CD4-positive, alpha-beta T cell treated with Interleukin-17A for 4 hours (primary cell): ENCODE data around the gene SLC8A1.

ENCODE experiments used
- DNase-seq: peaks from one replicate; pipeline ENCODE4 v3.0.0-alpha.2; 2020; ENCODE audit warnings: mixed read lengths

The SLC8A1 gene

DNA sequence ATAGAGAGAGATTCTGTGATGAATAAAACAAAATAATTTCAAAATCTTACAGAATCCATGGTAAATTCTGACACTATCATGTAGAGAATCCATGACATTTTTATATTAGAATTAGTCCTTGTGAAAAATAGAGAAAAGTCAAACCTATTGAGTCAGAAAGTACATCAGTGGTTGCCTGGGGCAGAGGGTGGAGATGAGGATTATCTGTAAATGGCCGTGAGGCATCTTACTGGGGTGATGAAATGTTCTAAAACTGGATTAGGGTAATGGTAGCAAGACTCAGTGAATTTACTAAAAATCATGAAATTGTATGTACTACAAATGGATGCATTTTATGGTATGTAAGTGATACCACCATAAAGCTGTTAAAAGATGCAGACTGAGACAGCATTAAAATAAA, 323.1 kb downstream of the SLC8A1 start:
- DNase-seq, result no peak

DNA sequence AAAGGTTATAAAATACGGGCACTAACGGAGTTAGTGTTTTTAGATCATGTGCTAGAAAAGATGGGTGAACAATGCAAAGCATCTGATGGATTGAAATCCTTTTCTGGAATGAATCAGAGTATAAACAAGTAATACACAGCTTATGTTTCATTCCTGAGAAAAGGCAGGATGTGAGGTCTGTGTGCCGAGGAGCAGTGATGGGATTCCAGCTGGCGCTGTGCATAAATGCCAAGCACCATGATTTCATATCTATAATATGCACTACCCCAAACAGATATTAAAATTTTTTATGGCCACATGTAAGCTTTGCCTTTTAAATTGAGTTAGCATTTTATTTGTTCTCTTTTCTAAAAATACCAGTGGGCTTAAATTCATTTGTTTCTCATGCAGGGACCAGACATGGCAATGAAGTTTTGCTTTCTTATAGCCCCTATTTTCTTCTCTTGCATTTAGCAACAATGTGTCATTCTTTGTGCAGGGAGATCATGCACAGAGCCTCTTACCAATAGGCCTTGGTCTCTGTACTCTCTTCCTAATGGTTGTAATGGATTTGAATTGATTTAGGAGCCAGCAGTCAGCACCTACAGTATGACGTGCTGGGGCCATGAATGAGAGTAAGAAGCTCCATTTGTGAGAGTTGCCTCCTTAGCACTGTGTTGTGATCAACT, 323.9 kb downstream of the SLC8A1 start:
- no peak for DNase-seq

DNA sequence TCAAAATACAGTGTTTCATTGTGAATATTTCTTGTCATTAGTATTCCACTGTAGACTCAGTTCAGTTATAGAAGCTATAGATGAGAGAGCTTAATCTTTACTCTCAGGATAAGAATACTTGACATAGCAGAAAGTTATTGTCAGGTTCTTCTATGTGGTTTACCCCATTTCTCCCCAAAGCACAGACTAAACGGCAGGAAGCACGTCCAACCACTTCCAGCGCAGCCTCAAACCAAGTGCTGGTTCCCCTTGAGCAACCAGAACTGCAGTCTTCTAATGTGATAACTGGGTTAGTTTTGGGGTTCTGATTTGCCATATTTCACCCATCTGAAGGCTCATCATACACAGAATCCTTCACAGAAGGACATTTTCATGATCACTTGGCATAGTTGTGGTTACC, 324.7 kb downstream of the SLC8A1 start:
- no peak for DNase-seq

DNA sequence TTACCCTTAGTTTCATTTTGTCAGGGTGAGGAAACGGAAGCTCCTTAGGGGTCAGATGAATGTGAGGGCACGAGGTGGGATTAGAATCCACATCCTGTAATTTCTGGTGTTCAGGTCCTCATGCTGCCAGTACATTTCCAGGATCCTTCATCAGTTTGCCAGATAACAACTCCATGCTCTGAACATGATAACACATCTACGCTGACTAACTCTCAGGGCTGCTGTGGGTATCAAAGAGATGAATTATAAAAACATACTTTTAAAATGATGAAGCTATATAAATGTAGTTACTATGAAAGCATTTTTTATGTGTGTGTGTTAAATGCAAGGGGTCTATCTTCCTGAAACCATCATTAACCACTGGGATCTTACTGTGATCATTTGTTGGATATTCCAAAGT, 325.9 kb downstream of the SLC8A1 start:
- no peak for DNase-seq

DNA sequence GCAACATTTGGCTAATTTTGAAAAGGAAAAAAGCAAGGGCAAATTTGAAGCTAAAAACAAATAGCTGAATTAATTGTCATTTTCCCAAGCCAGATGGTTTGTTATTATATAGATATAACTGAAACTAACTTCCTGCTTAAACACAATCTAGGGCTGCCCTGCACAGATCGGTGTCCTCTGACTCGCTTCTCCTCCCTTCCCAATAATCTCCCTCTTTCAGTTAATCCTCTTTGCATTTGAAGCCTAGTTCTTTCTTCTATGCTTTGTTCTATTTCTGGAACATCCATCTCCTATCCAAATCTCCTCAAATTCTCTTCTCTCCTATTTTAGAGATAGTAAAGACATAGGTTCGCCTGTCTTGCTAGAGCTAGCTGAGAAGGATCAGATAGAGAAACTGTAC, 328.1 kb downstream of the SLC8A1 start:
- no peak for DNase-seq

DNA sequence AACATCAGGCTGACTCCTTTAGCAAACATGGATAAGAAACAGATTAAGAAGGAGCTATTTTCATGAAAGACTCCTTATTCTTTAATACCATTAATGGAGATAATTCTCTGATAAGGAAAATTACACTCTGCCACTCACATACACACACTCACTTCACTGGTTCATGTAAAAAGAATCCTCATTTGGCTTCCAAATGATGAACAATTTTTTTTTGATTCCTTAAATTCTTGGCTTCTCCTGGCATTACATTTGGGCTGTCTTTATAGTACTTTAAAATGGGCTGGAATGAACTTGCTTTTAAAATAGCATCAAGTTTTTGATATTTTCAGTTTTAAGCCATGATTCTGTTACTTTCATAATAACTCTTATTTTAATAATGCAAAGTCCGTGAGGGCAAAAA, 328.6 kb downstream of the SLC8A1 start:
- DNase-seq, result no peak

DNA sequence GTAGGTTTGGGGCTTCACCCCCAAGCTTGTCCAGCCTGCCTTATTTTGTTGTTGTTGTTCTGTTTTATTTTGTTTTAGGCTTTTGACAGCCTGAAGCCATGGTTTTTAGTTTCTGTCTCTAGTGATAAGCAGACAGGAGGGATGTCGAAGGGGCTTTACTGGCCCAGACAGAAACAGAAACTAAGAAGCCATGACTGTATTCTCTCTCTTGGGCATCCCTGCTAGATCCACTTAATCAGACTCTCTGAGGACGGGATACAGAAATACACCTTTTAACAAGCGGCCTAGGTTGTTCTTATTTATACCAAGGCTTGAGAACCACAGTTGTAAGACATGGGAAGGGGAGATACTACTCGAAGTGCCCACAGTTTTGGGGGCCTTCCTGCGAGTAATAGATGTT, 330.9 kb downstream of the SLC8A1 start:
- DNase-seq, result no peak

DNA sequence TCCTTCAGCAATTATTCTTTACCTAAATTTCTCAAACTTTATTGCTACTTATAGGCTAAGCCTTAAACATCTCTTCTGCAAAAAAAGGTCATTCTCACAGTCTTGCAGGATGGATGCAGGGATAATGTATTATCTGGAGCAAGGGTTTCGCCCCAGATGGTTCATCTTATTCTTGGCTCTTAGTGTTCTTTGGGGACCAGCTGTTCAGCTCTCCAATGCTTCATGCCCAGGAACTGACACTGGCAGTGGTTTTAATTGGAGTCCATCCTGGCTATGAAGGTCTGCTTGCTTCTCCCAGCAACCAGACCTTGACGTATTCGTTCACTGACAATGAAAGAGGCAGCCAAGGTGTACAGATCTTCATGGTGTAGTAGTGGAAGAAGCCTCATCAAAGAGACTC, 331.9 kb downstream of the SLC8A1 start:
- DNase-seq, result no peak

DNA sequence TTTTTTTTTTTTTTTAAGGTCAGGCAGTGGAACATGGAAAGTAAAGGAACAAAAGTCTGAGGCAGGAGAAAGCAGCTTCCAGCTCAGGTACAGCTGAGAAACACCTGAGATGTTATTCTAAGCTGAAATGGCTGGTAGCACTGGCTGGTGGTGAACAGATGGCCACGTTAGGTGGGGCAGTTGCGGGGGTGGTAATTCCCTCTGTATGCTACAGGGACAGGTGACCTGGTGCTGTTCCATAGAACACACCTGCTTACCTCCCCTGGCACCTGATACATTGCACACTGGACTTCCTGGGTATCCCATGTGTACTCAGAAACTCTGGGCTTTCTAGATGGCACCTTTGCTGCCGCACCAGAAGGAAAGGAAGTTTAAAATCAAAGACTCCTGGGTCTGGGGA, 333.3 kb downstream of the SLC8A1 start:
- DNase-seq, result no peak

DNA sequence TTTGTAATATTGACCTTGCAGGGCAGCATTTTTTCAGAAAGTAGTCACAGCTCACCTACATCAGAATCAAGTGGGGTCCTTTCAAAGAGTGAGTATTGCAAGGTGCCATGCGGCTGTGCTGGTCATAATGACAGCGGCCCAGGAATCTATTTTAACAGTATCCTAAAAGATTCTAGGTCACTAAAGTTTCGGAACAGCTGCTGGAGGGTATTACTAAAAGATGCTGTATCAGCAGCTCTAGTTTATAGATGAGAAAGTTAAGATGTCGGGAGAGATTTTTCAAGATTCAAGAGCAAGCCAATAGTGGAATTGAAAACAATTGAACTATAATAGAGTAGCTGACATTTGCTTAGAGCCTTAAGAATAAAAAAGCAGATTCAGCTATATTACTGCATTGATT, 336.0 kb downstream of the SLC8A1 start:
- no peak for DNase-seq

DNA sequence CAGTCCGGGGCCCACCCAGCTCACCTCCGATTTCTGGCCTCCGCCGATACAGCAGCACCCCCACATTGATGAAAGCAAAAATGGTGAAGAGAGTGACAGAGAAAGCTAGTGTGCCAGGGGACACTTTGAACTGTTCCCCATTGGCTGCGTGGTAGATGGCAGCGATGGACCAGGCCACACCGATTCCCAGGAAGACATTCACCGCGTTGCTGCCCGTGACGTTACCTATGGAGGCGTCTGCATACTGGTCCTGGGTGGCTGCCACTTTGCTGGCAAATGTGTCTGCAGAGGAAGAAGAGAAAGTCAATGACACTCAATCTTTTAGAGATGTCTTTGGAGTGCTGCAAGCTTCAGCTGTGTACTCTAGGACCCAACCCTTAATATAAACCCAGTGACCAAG, 336.5 kb downstream of the SLC8A1 start:
- DNase-seq, result no peak

DNA sequence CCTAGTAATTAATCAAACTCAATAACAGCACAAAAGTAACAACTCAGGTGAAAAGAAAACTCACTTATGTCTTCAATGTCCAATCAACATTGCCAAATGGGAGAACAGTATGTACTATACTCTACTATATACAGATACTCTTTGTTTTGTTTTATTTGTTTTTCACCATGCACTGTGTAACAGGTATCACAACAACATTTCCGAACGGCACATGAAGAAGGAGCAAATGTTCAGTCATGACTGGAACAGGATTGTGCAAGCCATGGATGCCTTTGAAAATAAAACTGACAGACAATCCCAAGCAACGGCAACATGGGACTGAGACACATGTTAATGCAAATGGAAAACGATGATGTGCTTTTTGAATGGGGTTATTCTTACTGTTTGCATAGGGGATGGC, 337.9 kb downstream of the SLC8A1 start:
- DNase-seq, result no peak

DNA sequence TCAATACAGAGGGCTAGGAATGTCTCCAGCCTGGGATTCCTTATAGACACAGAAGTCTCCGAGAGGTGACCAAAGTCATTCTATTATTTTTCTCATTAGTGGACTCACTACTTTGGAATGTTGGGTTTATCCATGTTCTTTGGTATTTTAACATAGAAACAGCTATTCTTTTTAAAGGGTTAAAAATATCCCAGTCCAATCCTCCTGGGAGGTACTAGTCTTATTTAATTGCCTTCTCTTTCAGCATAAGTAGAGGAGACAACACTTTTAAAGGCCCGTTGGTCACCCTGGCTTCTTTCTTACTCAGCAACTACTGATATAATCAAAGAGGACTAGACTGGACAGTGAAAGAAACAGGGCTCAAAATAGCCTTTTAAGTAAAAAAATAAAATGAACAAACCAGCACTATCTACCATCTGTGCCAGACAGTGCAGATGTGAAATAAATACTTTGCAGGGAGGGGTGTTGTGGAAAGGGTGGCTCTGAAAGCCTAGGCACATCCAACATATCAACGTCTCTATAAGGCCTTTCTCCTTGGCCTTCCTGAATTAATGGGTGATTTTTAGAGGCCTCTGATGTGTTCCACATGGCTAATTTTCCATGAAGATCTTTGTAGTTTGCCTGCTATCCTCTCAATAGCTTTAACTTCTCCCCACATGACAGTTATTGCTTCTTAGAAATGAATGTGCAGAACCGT, 338.5 kb downstream of the SLC8A1 start:
- DNase-seq, result no peak

DNA sequence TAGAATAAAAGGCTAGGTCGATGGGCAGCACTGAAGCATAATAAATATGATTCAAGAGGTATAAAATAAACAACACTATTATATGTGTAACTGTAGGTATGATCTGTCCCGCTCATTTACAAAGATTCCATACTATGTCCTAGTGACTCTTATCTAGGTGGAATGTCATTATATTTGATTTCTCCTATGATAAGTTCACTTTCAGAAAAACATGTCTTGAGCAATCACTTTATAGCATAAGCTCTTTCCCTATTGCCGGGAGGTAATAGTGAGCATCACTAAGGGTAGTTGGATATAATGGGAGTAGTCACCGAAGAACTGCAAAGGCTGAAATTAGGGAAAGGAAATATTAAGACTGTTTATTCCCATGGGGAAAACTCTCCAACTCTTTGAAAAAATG, 342.5 kb downstream of the SLC8A1 start:
- no peak for DNase-seq

DNA sequence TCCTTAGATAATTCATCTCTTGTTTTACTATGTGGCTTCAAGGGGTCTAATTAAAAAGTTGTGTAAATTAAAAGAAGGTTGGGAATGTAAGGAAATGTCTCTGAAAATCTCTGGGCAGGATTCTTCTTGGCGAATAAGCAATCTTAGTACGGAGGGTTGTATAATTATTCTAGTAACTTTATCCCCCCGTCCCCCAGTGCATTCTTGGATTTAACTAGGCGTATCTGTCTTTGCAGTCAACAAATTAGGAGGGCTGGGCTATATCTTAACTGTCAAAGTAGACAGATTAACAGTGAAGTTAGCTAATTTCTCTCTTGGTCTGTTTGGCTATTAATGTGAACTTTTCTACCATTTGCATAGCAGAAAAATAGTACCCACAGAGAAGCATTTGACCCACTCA, 343.0 kb downstream of the SLC8A1 start:
- DNase-seq, result no peak

DNA sequence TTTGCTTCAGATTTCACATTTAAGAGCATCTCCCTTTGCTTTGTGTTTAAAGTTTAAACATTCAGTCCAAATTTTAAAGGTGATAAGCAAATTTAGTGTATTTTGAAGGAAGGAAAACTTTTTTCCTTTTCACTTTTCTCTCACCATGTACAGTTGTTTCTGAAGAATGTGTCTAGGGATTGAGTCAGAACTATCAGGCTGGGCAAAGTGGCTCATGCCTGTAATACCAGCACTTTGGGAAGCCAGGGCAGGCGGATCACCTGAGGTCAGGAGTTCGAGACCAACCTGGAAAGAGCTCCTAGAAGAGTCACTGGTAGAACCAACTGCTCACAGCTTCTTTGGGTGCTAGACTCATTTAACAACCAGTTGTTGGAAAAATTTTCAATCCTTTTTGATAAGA, 345.8 kb downstream of the SLC8A1 start:
- no peak for DNase-seq

DNA sequence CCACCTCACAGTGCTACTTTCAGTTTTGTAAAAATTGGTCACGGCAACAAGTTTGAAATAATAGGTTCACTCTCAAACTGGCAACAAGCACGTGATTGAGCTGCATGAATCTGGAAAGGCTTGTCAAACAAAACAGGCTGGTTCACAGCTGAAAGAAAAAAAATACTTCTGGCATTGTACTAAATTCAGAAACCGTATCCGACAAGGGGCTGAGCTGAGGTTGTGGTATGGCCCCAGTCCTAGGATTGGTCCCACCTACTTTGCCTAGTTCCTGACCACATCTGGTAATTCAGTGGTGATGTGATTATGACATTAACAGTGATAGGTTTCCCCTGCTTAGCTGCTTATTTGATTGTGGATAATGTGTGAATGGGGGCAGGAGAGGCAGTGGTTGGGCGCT, 346.3 kb downstream of the SLC8A1 start:
- no peak for DNase-seq

DNA sequence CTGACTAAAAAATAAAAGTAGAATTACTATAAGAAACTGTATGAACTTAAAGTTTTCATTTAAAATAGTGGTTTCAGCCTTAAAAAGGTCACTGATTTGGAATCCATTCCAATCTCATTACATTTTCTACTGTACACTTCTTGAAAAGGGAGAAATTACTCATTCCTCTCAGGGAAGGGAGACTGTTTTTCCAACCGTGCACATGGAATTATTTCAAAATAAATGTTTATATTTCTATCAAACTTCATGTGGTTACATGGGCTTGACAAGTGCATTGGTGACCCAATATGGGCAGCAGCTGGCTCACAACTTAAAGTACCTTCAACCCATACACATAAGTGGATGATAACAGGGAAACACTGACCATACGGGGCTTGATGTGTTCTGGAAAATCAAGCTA, 348.3 kb downstream of the SLC8A1 start:
- DNase-seq, result no peak

DNA sequence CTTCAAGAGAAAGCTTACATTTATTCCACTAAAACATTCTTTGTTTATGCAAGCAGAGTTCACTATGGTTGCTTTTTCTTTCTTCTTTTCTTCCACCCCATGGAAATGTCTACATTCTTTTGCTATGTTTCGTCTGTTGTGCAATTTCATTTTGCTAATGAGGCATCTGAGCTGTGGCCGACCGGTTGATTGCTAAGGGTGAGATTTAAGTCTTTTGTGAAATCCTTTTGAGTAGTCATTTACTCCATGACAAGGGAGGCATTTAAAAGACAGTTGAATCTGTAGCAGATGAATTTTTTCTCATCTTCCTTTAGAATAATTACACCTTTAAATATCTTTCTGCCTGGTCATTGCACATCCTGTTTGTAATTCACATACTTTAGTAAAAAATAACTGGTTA, 348.7 kb downstream of the SLC8A1 start:
- DNase-seq, result no peak

DNA sequence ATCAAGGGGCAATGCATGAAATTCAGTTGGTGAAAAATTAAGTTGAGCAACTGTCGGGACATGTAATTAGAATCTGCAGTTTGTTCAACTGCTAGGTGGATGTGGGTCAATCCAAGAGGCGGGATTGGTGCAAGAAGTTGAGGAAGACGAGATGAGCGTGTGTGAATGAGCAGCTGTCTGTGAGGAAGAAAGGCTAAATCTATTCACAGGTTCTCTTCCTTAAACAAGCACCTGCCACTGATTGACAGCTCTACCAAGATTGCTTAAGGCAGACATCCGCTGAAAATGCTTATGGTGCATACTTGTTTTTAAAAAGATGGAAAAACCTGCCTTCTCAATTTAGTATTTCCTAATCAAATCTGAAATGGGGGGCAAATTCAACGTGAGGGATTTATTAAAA, 349.4 kb downstream of the SLC8A1 start:
- no peak for DNase-seq

DNA sequence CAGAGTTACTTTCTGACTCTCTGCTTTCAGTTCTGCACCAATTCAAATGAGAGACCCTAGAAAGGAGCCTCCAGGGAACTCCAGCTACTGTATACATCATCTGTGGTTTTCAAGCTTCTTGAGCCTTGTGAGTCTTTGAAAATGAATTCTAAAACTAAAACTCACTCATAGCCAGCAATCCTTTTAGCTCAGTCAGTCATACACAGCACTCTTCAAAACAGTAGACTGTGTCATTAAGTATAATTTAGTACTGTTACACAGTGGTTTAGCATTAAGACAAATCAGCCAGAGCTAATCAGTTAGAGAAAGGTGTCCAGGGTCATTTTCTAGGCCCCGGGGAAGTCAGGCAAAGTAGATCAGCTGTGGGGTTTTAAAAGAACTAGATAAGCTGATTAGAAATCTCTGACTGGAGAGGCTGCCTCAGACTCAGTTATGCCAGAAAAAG, 350.7 kb downstream of the SLC8A1 start:
- no peak for DNase-seq

DNA sequence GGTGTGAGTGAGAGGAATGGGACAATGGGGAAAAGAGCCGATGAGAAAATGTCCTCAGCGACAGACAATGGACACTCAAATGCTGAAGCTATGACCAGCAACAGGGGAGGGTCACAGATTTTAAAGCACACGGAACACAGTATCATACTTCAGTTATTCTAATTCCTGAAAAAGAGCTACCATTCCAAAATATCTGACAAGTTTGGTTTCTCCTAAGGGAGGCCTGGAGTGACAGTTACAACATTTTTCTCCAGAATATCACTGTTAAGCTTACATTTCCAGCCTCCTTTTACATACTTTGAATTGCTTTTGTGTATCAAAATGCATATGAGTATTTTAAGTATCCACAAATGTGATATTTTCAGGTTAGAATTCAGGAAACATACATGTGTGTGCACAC, 351.2 kb downstream of the SLC8A1 start:
- DNase-seq, result no peak

DNA sequence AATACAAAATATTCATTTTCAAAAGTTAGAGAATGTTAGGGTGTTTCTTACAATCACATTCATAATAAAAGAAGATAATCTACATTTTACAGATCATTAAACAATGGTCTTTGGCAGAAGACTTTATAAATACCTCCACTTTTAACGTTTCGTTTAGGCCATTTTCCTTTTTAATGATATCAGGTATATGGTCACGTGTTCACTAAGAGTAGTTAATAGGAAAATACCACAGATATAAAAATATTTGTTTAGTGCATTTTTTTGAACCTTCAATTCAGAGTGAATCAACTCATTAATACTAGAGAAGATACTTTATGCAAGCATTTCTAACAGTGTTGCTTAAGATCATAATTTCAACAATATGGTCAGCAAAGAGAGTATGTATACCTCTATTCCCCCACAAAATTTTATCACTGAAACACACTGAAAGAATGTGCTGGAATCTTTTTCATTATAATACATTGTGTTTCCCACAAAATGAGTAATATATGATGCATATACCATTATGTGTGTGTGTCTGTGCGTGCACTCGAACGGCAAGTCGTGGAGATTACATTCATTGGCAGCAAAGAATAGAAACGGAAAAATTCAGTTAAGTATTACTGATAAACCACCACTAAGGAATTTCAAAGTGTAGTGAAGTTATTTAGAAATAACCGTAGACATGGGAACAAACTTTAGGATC, 353.0 kb downstream of the SLC8A1 start:
- no peak for DNase-seq

DNA sequence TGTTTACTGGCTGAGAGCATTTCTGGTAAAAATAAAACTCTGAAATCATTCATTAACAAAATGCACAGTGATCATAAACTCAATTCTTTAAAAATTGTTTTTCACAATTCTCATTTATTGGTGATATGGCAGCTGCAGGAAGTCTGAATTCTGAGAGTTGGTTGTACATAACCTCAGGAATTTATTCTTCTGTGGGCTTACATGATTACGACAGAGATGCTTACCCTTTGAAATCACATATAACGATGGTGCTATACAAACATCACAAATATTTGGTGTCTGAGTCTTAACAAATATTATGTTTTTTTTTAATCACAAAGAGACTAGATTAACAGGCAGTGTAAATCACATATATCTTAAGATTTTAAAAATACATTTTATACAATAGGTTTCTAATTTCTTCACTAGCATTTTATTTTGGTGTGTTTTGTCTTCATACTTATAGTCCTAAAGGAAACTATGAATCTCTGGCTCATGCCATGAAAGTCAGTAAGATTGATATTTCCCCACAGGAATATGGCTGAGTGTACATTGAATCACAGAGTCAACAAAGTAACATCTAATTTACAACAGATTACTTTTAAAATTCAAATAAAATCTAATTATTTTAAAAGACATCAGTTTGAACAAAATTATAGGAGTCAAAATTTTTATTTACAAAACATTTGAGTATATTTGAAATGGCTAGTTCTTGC, 354.1 kb downstream of the SLC8A1 start:
- no peak for DNase-seq
